HG03196 (cell line): Measurements from ENCODE around the gene FLT3LG.

ENCODE experiments used
- ATAC-seq: cut with Tn5 transposase; IDR thresholded peaks from one replicate; pipeline ENCODE4 v1.9.1; 2021; ENCODE audit not compliant: unreplicated experiment

Gene FLT3LG

DNA sequence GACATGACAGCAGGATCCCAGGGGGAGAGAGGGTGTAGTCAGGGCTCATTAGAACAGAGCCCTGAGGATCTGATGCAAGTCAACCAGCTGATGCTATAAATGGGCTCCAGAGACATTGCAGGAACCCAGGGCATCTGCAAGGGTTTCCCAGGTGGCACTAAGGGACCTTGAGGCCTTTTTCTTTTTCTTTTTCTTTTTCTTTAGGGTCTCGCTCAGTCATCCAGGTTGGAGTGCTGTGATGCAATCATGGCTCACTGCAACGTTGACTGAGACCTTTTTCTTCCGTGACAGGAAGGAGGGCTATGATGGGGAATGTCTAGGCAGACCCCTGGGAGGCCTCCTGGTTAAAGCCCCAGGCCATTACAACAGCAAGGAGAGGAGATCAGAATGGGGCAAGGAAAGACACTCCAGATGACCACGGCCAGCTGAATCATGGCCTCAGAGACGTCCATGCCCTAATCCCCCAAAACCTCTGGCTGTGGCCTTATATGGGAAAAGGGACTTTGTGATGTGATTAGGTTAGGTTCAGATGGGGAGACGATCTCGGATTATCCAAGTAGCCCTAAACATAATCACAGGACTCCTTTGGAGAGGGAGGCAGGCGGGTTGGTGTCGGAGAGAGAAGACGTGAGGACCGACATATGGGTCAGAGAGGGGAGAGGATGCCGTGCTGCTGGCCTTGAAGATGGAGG is 33.9 kb downstream of the FLT3LG start:
- no peak for ATAC-seq

DNA sequence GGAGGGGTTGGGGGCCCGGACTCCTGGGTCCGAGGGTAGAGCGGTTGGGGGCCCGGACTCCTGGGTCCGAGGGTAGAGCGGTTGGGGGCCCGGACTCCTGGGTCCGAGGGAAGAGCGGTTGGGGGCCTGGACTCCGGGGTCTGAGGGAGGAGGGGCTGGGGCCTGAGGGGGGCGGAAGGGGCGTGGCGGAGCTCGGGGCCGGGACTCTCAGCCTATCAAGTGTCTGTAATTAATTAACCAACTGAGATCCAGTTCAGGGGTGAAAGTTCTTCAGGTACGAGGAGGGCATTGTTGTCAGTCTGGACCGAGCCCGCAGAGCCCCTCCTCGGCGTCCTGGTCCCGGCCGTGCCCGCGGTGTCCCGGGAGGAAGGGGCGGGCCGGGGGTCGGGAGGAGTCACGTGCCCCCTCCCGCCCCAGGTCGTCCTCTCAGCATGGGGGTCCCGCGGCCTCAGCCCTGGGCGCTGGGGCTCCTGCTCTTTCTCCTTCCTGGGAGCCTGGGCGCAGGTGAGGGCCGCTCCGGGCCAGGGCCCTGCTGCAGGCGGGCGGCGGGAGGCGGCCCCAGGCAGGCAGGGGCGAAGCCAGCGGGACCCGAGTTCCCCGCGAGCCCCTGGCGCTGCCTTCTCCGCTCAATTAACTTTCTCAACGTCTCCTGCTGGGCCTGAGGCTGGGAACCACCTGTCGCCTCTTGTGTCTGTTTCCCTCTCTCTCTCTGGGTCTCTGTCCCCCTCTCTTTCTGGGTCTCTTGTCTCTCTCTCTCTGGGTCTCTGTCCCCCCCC is 39.1 kb downstream of the FLT3LG start:
- no peak for ATAC-seq

DNA sequence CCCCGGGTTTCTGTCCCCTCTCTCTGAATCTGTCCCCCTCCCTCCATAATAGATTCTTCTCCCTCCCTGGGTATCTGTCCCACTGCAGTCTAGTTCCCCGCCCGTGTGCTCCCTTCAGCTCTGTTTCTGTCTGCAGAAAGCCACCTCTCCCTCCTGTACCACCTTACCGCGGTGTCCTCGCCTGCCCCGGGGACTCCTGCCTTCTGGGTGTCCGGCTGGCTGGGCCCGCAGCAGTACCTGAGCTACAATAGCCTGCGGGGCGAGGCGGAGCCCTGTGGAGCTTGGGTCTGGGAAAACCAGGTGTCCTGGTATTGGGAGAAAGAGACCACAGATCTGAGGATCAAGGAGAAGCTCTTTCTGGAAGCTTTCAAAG is 39.7 kb downstream of the FLT3LG start:
- no peak for ATAC-seq

DNA sequence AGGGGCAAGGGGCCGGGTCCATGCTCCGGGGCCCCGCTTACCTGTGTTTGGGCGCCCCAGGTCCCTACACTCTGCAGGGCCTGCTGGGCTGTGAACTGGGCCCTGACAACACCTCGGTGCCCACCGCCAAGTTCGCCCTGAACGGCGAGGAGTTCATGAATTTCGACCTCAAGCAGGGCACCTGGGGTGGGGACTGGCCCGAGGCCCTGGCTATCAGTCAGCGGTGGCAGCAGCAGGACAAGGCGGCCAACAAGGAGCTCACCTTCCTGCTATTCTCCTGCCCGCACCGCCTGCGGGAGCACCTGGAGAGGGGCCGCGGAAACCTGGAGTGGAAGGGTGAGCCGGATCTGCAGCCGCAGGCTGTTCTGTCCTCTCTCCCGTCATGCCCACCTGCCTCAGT is 40.1 kb downstream of the FLT3LG start:
- no peak for ATAC-seq

DNA sequence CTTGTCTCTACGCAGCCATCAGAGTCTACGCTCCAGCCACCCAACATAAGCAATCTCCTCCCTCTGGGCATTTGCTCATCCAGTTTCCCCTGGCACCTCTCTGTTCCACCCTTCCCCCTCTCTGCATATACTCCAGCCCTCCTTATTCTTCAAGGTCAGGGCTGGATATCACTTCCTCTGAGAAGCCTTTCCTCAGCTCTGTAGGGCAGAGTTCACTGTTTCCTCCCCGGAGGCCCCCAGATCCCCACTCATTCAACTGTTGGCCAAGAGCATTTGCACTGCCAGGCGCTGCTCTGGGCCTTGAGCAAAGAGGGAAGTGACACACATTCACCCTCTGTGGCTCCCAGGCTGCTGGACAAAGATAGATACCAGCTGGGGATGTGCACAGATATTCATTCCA is 41.8 kb downstream of the FLT3LG start:
- ATAC-seq: no peak

DNA sequence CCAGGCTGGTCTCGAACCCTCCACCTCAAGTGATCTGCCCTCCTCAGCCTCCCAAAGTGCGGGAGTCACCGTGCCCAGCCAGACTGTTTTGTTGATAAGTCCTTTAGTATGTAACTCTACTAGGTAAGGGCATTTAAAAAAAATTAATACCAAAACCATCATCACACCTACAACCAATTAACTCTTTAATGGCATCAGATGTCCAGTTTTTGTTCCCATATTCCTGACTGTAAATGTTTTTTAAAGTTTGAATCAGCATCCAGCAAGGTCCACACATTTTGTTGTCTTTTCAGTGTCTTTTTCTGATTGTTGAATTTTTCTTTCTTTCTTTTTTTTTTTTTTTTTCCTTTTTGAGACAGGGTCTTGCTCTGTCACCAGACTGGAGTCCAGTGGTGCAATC is 44.0 kb downstream of the FLT3LG start:
- ATAC-seq: no peak

DNA sequence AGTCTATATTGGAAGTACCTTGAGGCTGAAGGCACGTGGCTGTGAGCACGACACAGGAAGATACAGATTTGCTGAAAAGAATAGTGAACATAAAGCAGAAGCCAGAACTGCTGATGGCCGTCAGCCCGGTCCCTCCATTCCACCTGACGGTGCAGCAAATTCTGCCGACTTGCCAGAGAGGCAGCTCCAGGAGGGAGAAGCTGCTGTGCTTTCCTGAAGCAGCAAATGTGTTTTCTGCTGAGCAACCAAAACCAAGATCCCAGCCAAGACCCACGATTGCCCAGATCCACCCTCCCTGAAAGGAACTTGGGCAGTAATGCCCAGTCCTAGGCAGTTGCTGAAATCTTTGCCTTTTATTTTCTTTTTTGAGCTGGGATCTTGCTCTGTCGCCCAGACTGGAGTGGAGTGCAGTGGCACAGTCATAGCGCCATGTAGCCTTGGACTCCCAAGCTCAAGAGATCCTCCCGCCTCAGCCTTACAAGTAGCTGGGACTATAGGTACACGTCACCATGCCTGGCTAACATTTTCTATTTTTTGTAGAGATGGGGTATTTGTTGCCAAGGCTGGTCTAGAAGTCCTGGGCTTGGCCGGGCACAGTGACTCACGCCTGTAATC is 46.8 kb downstream of the FLT3LG start:
- ATAC-seq: no peak

DNA sequence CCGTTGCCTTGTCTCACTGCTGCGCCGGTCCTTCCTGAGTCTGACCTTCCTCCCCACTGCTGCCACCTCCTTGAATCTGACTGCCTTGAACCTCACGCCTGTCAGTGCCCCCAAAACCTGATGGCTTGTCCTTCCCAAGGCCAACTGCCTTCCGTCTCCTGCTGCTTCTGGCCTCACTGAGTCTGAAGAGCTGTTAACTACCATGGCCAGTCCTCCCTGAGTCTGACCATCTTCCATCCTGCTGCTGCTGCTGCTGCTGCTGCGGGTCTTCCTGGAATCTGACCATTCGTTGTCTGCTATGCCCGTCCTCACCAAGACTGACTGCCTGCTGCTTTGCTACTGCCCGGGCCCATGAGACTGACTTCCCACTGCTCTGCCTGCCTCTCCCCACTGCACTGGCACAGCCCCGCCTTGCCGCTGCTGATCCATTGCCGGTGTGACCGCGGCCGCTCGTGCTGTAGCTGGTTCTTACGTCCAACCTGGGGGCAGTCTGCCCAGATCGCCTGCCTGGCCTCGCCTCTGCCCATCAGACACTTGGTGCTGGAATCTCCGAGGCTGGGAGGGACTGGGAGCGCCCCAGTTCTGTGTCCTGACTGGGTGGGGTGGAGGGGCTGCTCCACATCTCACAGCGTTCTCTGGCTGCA is 50.9 kb downstream of the FLT3LG start:
- ATAC-seq: no peak

DNA sequence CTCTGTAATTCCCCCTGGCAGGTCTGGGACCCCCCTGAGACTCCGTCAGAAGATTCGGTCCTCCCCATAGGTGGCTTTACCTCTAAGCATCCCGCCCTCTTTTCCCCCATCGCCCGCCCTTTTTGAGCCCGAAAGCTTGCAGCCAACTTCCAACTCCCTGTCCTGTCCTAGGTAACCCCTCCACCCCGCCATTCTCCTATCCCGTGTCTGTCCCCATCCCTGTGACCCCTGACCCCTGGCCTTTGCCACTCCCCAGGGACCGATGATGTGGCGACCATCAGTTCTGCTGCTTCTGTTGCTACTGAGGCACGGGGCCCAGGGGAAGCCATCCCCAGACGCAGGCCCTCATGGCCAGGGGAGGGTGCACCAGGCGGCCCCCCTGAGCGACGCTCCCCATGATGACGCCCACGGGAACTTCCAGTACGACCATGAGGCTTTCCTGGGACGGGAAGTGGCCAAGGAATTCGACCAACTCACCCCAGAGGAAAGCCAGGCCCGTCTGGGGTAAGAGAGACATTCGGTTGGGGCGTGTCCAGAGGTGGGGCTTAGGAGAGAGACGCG is 54.3 kb downstream of the FLT3LG start:
- ATAC-seq: no peak

DNA sequence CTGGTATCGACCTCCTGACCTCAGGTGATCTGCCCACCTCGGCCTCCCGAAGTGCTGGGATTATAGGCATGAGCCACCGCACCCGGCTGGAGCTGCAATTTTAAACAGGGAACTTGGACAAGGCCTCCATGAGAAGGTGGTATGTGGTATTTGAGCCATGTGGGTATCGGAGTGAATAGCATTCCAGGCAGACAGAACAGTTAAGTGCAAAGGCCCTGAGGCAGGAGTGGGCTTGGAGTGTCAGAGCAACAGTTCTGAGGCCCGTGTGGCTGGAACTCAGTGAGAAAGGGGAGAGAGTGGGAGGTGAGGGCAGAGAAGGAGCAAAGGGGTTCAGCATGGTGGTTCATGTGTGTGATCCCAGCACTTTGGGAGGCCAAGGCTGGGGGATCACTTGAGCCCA is 56.7 kb downstream of the FLT3LG start:
- ATAC-seq: no peak

DNA sequence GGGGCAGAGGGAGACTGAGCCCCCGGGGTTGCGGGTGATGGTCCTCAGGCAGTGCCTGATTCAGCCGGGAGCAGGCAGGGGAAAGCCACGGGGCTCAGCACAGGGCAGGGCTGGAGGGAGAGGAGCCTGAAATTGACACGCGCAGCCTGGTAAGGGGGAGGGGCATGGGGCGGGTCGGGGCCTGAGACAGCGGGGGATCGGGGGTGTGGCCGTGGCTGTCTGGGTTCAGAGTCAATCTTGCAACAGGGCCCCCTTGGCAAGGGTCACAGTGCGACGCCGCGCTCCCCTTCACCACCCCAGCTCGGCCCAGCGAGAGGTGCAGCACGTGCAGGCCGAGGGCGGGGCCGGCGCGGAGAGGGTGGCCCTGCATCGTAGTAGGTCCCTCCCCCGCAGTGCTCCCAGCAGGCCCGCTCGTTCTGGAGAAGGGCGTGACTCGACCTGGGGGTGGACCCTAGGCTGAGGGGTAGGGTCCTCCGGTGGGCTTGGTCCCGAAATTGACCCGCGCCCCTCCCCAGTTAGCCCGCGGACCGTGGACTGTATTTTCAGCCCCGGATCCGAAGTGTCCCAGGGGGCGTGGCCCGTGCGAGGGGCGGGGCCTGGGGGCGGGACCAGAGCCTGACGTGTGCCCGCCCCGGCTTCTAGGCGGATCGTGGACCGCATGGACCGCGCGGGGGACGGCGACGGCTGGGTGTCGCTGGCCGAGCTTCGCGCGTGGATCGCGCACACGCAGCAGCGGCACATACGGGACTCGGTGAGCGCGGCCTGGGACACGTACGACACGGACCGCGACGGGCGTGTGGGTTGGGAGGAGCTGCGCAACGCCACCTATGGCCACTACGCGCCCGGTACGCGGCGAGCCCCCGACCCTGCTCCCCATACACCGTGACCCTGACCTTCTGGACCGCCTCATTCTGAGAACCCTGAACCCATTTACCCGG is 59.8 kb downstream of the FLT3LG start:
- peak; percentile 66 for ATAC-seq

DNA sequence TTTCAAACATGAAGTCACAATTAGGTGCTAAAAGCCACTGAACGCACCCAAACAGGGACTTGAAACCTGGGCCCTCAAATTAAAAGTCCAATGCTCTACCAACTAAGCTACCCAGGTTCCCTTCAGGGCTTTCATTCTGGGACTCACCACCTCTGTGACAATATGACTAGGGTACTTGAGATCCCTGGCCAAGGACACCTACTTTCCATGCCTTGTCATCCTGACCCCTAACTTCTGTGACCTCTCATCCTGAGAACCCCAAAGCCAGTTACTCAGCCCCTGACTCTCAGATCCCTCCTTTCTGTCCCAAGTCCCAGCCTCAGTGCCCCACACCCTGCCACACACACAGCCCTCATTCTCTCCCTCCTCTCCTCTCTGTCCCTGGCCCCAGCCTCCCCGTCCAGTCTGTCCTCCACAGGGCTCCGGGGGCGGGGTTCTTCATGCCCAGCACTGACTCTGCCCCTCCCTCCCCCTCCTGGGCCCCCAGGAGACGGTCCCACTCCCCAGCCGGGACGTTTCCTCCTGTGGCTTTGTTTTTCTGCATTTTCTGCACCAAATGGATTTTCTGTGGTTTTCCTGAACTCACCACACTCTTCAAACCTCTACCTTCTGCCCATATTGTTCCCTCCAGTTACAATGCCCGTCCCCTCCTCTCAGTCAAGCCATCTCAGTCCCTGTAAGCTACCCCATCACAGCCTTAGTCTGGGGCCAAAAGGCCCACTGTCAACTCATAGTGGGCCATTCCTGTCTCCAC is 60.8 kb downstream of the FLT3LG start:
- ATAC-seq: no peak
